Measurements from ENCODE around the gene TDO2.

DNA sequence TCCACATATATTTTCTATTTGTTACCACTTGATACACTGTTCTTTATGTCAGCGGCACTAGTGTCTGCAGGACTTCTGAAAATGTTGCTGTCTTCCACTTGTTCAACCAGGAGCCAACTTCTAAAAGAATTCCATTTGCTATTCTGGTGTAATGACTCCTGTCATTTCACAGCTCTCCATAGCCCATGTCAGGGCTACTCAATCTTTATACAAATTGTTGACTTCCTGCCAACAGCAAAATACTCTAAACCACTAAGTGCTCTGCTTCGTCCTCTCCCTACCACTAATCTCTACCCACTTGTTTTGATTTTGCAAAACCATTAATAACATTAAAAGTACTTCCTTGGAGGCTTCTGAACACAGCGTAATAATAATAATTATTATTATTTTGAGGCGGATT, 43.0 kb downstream of the TDO2 start:
- no peak for TF ChIP-seq POLR2A (IDR thresholded peaks at IDR 0.05)
- TF ChIP-seq, protein P1, sequence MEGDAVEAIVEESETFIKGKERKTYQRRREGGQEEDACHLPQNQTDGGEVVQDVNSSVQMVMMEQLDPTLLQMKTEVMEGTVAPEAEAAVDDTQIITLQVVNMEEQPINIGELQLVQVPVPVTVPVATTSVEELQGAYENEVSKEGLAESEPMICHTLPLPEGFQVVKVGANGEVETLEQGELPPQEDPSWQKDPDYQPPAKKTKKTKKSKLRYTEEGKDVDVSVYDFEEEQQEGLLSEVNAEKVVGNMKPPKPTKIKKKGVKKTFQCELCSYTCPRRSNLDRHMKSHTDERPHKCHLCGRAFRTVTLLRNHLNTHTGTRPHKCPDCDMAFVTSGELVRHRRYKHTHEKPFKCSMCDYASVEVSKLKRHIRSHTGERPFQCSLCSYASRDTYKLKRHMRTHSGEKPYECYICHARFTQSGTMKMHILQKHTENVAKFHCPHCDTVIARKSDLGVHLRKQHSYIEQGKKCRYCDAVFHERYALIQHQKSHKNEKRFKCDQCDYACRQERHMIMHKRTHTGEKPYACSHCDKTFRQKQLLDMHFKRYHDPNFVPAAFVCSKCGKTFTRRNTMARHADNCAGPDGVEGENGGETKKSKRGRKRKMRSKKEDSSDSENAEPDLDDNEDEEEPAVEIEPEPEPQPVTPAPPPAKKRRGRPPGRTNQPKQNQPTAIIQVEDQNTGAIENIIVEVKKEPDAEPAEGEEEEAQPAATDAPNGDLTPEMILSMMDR (IDR thresholded peaks at IDR 0.05): no peak
